Measurements from ENCODE around the gene UBR3.

UBR3 gene

DNA sequence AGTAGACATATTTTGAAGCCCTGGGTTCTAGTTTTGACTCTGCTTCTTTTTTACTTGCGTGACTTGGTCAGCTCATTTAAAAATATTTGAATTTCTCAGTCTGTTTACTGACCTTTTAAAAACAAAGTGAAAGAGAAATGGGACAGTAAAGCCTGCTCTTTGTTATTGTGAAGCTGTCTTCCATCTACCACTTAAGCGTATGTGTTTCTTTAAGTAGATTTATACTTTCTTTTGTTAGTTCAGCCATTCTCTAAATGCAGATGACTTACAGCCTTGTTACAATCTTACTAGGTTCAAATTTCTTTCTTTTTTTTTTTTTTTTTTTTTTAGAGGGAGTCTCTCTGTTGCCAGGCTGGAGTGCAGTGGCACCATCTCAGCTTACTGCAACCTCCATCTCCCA, 79.5 kb downstream of the UBR3 start:
- Histone ChIP-seq H3K4me3 (ENCODE audit: low read length) (no peak overlapping the region), H3K36me3 (replicated peaks; ENCODE audit: low read depth, low read length) (no peaks in the 10 kb centered on the region), H3K4me2 (ENCODE audit: low read length) (no peak overlapping the region), H3K79me2 (ENCODE audit: low read length) (no peaks in the 10 kb centered on the region), H3K27ac (ENCODE audit: low read length) (no peak overlapping the region), H3K4me1 (ENCODE audit: low read length) (0 out of 2 replicates have a peak, but pooled peaks cover 4% of the 10 kb centered on the region), H4K20me1 (ENCODE audit: insufficient read depth, low read length) (no peaks in the 10 kb centered on the region), H3K9ac (ENCODE audit: low read length) (no peak overlapping the region), H3K9me3 (ENCODE audit: insufficient read depth, low read length) (no peaks in the 10 kb centered on the region), H2AFZ (ENCODE audit: low read depth, low read length) (no peak overlapping the region), H3K27me3 (ENCODE audit: low read depth, low read length) (no peaks in the 10 kb centered on the region)
- TF ChIP-seq EZH2phosphoT487 (IDR thresholded peaks at IDR 0.05; ENCODE audit: low read depth): no peak
- TF ChIP-seq, protein P1, sequence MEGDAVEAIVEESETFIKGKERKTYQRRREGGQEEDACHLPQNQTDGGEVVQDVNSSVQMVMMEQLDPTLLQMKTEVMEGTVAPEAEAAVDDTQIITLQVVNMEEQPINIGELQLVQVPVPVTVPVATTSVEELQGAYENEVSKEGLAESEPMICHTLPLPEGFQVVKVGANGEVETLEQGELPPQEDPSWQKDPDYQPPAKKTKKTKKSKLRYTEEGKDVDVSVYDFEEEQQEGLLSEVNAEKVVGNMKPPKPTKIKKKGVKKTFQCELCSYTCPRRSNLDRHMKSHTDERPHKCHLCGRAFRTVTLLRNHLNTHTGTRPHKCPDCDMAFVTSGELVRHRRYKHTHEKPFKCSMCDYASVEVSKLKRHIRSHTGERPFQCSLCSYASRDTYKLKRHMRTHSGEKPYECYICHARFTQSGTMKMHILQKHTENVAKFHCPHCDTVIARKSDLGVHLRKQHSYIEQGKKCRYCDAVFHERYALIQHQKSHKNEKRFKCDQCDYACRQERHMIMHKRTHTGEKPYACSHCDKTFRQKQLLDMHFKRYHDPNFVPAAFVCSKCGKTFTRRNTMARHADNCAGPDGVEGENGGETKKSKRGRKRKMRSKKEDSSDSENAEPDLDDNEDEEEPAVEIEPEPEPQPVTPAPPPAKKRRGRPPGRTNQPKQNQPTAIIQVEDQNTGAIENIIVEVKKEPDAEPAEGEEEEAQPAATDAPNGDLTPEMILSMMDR (IDR thresholded peaks at IDR 0.05; ENCODE audit: low read depth, low read length): no peak

DNA sequence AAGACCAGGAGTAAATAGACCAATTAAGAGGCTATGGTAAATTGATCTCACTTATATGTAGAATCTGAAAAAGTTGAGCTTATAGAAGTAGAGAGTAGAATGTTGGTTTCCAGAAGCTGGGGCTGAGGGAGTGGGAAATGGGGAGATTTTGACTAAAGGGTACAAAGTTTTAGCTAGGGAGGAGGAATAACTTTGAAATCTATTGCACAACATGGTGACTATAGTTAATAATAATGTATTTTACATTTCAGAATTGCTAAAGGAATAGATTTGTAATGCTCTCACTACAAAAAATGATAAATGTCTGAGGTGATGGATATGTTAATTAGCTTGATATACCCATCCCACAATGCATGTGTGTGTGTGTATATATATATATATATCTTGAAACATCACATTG, 82.1 kb downstream of the UBR3 start:
- no peaks in the 10 kb centered on the region for H3K36me3 ChIP-seq (replicated peaks; ENCODE audit: low read depth, low read length)
- no peak overlapping the region for H3K9ac ChIP-seq (ENCODE audit: low read length)
- TF ChIP-seq EZH2phosphoT487 (IDR thresholded peaks at IDR 0.05; ENCODE audit: low read depth): no peak
- TF ChIP-seq, protein P1 (IDR thresholded peaks at IDR 0.05; ENCODE audit: low read depth, low read length): no peak
- no peaks in the 10 kb centered on the region for H3K9me3 ChIP-seq (ENCODE audit: insufficient read depth, low read length)
- H4K20me1 ChIP-seq (ENCODE audit: insufficient read depth, low read length): no peaks in the 10 kb centered on the region
- no peaks in the 10 kb centered on the region for H3K27me3 ChIP-seq (ENCODE audit: low read depth, low read length)
- H2AFZ ChIP-seq (ENCODE audit: low read depth, low read length): no peak overlapping the region
- H3K79me2 ChIP-seq (ENCODE audit: low read length): no peaks in the 10 kb centered on the region
- H3K4me3 ChIP-seq (ENCODE audit: low read length): no peak overlapping the region
- H3K4me2 ChIP-seq (ENCODE audit: low read length): no peak overlapping the region
- no peak overlapping the region for H3K27ac ChIP-seq (ENCODE audit: low read length)
- H3K4me1 ChIP-seq (ENCODE audit: low read length): no peaks in the 10 kb centered on the region

DNA sequence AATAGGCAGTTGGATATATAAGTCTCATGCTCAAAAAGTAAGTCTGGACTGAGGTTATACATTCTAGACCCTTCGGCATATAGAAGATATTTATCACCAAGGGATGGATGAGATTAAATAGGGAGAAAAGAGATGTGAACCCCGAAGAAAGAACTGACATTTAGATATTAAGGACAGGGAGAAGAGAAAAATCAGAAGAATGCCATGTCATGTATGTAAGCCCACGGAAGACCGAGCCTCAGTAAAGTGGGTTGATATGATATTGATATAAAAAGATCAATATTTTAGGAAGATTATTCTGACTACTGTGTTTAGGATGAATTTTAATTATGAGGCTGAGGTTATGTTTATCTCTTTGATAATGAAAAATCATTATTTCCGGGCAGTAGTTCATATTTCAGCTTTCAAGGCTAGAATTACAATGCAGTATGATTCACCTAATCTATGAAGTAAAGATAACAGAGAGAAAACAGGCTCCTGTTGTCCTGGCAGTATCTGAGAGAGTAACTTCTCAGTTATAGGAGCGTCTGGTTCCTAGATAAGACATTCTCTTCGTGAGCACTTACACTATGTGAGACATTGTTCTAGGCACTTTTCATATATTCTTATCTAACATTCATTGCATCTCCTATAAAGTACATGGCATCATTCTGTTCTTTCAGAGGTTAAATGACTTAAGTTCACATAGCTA, 83.0 kb downstream of the UBR3 start:
- H3K36me3 ChIP-seq (replicated peaks; ENCODE audit: low read depth, low read length): no peaks in the 10 kb centered on the region
- H4K20me1 ChIP-seq (ENCODE audit: insufficient read depth, low read length): no peaks in the 10 kb centered on the region
- no peak overlapping the region for H2AFZ ChIP-seq (ENCODE audit: low read depth, low read length)
- no peak overlapping the region for H3K27ac ChIP-seq (ENCODE audit: low read length)
- no peaks in the 10 kb centered on the region for H3K4me1 ChIP-seq (ENCODE audit: low read length)
- TF ChIP-seq, protein P1 (IDR thresholded peaks at IDR 0.05; ENCODE audit: low read depth, low read length): no peak
- TF ChIP-seq EZH2phosphoT487 (IDR thresholded peaks at IDR 0.05; ENCODE audit: low read depth): no peak
- H3K27me3 ChIP-seq (ENCODE audit: low read depth, low read length): no peaks in the 10 kb centered on the region
- no peak overlapping the region for H3K4me3 ChIP-seq (ENCODE audit: low read length)
- no peak overlapping the region for H3K9ac ChIP-seq (ENCODE audit: low read length)
- H3K4me2 ChIP-seq (ENCODE audit: low read length): no peak overlapping the region
- no peaks in the 10 kb centered on the region for H3K79me2 ChIP-seq (ENCODE audit: low read length)
- H3K9me3 ChIP-seq (ENCODE audit: insufficient read depth, low read length): no peaks in the 10 kb centered on the region

DNA sequence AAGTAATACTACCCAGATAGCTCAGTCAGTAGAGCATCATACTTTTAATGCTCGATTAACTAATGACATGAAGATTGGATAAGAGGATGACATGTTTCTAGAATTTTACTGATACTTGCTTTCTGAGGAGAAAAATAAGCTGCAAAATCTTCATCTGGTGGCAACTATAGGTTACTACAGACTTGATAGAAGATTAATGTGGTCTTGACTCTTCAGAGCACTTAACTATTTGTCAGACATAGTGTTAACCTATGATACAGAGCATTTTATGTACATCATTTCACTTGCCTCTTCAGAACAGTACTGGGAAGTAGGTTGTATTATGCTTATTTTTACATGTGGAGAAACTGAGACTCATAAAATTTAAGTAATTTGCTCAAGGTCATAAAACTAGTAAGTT, 83.9 kb downstream of the UBR3 start:
- H3K4me2 ChIP-seq (ENCODE audit: low read length): no peak overlapping the region
- H3K27ac ChIP-seq (ENCODE audit: low read length): no peak overlapping the region
- no peaks in the 10 kb centered on the region for H3K9me3 ChIP-seq (ENCODE audit: insufficient read depth, low read length)
- no peaks in the 10 kb centered on the region for H3K4me1 ChIP-seq (ENCODE audit: low read length)
- TF ChIP-seq, protein P1 (IDR thresholded peaks at IDR 0.05; ENCODE audit: low read depth, low read length): no peak
- TF ChIP-seq EZH2phosphoT487 (IDR thresholded peaks at IDR 0.05; ENCODE audit: low read depth): no peak
- no peaks in the 10 kb centered on the region for H3K27me3 ChIP-seq (ENCODE audit: low read depth, low read length)
- H3K79me2 ChIP-seq (ENCODE audit: low read length): no peaks in the 10 kb centered on the region
- H3K9ac ChIP-seq (ENCODE audit: low read length): no peak overlapping the region
- no peaks in the 10 kb centered on the region for H3K36me3 ChIP-seq (replicated peaks; ENCODE audit: low read depth, low read length)
- H4K20me1 ChIP-seq (ENCODE audit: insufficient read depth, low read length): no peaks in the 10 kb centered on the region
- no peak overlapping the region for H3K4me3 ChIP-seq (ENCODE audit: low read length)
- no peak overlapping the region for H2AFZ ChIP-seq (ENCODE audit: low read depth, low read length)

Measured in OCI-LY3 (cell line).